ENCODE results near the gene CTBP2.

DNA sequence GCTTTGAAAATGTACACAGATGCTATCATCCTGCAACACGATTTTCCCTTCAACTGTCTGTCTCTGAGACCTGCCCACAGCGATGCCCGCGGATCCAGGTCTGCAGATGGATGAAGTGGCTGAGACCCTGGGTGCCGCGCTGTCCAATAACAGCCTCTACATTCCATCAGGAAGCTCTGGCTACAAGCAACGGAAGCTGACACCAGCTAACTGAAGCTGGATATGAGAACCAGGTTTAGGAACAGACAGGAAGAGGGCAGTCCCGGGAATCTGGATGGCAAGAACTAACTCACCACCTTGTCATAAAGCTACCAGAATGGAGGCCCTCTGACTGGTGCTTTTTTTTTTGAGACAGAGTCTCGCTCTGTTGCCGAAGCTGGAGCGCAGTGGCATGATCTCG is 32.3 kb upstream of the CTBP2 start:
- TF ChIP-seq, protein P1, sequence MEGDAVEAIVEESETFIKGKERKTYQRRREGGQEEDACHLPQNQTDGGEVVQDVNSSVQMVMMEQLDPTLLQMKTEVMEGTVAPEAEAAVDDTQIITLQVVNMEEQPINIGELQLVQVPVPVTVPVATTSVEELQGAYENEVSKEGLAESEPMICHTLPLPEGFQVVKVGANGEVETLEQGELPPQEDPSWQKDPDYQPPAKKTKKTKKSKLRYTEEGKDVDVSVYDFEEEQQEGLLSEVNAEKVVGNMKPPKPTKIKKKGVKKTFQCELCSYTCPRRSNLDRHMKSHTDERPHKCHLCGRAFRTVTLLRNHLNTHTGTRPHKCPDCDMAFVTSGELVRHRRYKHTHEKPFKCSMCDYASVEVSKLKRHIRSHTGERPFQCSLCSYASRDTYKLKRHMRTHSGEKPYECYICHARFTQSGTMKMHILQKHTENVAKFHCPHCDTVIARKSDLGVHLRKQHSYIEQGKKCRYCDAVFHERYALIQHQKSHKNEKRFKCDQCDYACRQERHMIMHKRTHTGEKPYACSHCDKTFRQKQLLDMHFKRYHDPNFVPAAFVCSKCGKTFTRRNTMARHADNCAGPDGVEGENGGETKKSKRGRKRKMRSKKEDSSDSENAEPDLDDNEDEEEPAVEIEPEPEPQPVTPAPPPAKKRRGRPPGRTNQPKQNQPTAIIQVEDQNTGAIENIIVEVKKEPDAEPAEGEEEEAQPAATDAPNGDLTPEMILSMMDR (IDR thresholded peaks at IDR 0.05) = no peak
- TF ChIP-seq POLR2AphosphoS5 (IDR thresholded peaks at IDR 0.05; ENCODE audit: low read depth, low read length) = no peak

All from Panc1 (cell line).